IMR-90 (cell line): ENCODE results near the gene NRG4.

Experiments
- CEBPB ChIP-seq: IDR thresholded peaks from 2 replicates; pipeline ENCODE4 v1.6.1; 2012; ENCODE audit warnings: low read depth, low read length, improper control_type of control experiment
- CHD1 ChIP-seq: IDR thresholded peaks from 2 replicates; pipeline ENCODE4 v1.6.1; 2012; ENCODE audit warnings: low read depth, low read length, improper control_type of control experiment
- FOS ChIP-seq: fragments of 150-350 bp; IDR thresholded peaks from 2 replicates; pipeline ENCODE4 v1.6.1; 2016; ENCODE audit warnings: low read depth, low read length
- MAFK ChIP-seq: IDR thresholded peaks from 2 replicates; pipeline ENCODE4 v1.6.1; 2012; ENCODE audit warnings: low read depth, low read length, improper control_type of control experiment
- MXI1 ChIP-seq: IDR thresholded peaks from 2 replicates; pipeline ENCODE4 v1.6.1; 2012; ENCODE audit warnings: low read depth, mild to moderate bottlenecking, low read length, moderate library complexity, borderline replicate concordance
- NFE2L2 ChIP-seq: fragments of 150-350 bp; IDR thresholded peaks from 2 replicates; pipeline ENCODE4 v1.6.1; 2016; ENCODE audit warnings: low read depth, mild to moderate bottlenecking, low read length
- POLR2A ChIP-seq: IDR thresholded peaks from 2 replicates; pipeline ENCODE4 v1.6.1; 2012; ENCODE audit warnings: mild to moderate bottlenecking, low read depth, low read length
- RAD21 ChIP-seq: IDR thresholded peaks from 2 replicates; pipeline ENCODE4 v1.6.1; 2012; ENCODE audit warnings: low read length, improper control_type of control experiment
- SMC3 ChIP-seq: fragments of 150-350 bp; IDR thresholded peaks from 2 replicates; pipeline ENCODE4 v1.6.1; 2016; ENCODE audit warnings: low read depth, mild to moderate bottlenecking, antibody characterized with exemption, low read length, moderate library complexity
- TF ChIP-seq, protein P1 (sequence below): conservative IDR thresholded peaks from 2 replicates; pipeline ENCODE4 v1.5.1; 2012; ENCODE audit warnings: mild to moderate bottlenecking, low read depth, low read length, improper control_type of control experiment
- TF ChIP-seq, protein P2 (sequence below): fragments of 150-350 bp; IDR thresholded peaks from 2 replicates; pipeline ENCODE4 v1.6.1; 2017; ENCODE audit warnings: mild to moderate bottlenecking, antibody characterized with exemption, low read length, low read depth
- TF ChIP-seq, protein P3 (sequence below): fragments of 150-350 bp; IDR thresholded peaks from 2 replicates; pipeline ENCODE4 v1.6.1; 2016; ENCODE audit warnings: low read depth, mild to moderate bottlenecking, low read length, moderate library complexity, borderline replicate concordance

DNA sequence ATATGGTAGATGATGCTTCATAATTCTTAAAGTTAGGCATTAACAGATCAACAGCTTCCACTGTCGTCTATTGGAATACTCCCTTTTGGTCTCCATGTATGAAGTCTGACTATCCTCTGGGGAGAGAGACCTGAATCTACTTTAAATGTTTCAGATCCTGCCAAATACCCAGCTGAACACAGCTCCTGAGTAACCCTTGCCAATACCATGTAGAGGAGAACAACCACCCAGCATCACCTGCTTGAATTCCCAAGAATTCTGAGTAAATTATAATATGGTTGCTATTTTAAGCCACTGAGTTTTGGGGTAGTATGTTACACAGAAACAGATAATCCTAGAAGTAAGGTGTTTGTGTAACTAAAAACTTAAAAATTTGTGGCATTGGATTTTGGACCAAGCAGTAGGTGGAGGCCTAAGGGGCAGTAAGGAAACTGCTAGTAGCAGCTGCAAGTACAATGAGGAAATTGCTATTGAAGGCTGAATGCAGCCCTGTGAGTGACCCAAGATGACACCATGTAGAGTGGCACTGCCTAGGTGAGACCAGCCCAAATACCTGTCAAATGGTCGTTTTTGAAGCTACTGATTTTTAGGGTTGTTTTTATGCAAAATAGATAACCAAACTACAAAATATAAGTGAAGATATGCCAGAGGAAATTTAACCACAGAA lies 30.9 kb downstream of the NRG4 start:
- TF ChIP-seq POLR2A (no peak), FOS (no peak), MAFK (no peak), MXI1 (no peak), SMC3 (no peak), CEBPB (no peak), NFE2L2 (no peak), RAD21 (no peak), CHD1 (no peak)
- TF ChIP-seq, protein P1, sequence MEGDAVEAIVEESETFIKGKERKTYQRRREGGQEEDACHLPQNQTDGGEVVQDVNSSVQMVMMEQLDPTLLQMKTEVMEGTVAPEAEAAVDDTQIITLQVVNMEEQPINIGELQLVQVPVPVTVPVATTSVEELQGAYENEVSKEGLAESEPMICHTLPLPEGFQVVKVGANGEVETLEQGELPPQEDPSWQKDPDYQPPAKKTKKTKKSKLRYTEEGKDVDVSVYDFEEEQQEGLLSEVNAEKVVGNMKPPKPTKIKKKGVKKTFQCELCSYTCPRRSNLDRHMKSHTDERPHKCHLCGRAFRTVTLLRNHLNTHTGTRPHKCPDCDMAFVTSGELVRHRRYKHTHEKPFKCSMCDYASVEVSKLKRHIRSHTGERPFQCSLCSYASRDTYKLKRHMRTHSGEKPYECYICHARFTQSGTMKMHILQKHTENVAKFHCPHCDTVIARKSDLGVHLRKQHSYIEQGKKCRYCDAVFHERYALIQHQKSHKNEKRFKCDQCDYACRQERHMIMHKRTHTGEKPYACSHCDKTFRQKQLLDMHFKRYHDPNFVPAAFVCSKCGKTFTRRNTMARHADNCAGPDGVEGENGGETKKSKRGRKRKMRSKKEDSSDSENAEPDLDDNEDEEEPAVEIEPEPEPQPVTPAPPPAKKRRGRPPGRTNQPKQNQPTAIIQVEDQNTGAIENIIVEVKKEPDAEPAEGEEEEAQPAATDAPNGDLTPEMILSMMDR = no peak
- TF ChIP-seq, protein P2, sequence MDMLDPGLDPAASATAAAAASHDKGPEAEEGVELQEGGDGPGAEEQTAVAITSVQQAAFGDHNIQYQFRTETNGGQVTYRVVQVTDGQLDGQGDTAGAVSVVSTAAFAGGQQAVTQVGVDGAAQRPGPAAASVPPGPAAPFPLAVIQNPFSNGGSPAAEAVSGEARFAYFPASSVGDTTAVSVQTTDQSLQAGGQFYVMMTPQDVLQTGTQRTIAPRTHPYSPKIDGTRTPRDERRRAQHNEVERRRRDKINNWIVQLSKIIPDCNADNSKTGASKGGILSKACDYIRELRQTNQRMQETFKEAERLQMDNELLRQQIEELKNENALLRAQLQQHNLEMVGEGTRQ = no peak
- TF ChIP-seq, protein P3, sequence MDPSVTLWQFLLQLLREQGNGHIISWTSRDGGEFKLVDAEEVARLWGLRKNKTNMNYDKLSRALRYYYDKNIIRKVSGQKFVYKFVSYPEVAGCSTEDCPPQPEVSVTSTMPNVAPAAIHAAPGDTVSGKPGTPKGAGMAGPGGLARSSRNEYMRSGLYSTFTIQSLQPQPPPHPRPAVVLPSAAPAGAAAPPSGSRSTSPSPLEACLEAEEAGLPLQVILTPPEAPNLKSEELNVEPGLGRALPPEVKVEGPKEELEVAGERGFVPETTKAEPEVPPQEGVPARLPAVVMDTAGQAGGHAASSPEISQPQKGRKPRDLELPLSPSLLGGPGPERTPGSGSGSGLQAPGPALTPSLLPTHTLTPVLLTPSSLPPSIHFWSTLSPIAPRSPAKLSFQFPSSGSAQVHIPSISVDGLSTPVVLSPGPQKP = no peak
